Measurements from ENCODE around the gene SMIM7. TPM values are rescaled to one million over a fixed set of nuclear protein-coding genes. Genes with fewer than 3 reads are reported as not detected.

SMIM7 gene
- total RNA-seq, 3 donors from 2014 or later = 111 to 167 (median 142) TPM

DNA sequence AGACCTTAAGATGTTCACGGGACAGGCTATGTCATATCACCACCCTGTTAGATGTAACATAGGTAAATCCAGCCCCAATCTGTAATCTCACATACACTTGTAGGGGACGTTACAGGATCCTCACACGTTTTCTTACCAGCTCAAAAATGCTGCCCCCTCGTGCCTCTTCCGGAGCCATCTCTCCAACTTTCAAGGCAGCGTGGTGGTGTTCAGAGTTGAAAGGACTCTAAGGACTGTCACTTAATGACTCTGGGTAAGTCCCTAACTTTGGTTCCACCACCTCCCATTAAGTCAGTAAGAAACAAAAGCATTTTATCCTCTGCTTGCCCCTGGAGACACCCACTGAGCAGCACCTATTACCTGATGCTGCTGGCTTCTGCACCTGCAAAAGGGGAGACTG lies 36.4 kb downstream of the SMIM7 start:
- TF ChIP-seq, protein P1, sequence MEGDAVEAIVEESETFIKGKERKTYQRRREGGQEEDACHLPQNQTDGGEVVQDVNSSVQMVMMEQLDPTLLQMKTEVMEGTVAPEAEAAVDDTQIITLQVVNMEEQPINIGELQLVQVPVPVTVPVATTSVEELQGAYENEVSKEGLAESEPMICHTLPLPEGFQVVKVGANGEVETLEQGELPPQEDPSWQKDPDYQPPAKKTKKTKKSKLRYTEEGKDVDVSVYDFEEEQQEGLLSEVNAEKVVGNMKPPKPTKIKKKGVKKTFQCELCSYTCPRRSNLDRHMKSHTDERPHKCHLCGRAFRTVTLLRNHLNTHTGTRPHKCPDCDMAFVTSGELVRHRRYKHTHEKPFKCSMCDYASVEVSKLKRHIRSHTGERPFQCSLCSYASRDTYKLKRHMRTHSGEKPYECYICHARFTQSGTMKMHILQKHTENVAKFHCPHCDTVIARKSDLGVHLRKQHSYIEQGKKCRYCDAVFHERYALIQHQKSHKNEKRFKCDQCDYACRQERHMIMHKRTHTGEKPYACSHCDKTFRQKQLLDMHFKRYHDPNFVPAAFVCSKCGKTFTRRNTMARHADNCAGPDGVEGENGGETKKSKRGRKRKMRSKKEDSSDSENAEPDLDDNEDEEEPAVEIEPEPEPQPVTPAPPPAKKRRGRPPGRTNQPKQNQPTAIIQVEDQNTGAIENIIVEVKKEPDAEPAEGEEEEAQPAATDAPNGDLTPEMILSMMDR (IDR thresholded peaks at IDR 0.05) = no peak
- no peak for TF ChIP-seq POLR2AphosphoS5 (IDR thresholded peaks at IDR 0.05)
- Histone ChIP-seq H3K9me3 (no peaks in the 10 kb centered on the region), H3K4me1 (peaks cover 0 to 23% of the 10 kb centered on the region in 2 donors), H3K4me3 (no peak overlapping the region), H3K27me3 (no peaks in the 10 kb centered on the region), H3K36me3 (no peaks in the 10 kb centered on the region), H3K27ac (no peak overlapping the region)
- intact Hi-C loops (cut with DNase I; ENCODE audit: low total_unique reads) = no loop called here
- no peak for DNase-seq (ENCODE audit: low spot score in 2 of 2)

DNA sequence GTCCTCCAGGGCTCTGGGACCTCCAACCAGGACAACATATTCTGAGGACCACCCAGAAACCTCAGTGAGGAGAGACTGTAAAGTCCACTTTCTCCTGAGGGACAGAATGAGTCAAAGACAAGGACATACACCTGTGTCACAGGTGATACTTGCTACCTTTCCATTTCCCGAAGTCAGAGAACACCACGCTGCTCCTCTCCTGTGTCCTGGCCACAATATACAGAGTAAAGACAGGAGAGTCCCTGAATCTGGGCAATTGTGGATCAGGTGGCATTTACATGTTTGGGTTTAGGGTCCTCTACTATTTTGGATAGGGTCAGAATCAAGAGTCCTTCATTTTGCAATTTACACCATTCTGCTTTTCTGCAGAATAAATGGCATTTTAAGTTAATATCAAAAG lies 36.9 kb downstream of the SMIM7 start:
- H3K4me1 ChIP-seq = peaks cover 0 to 23% of the 10 kb centered on the region in 2 donors

DNA sequence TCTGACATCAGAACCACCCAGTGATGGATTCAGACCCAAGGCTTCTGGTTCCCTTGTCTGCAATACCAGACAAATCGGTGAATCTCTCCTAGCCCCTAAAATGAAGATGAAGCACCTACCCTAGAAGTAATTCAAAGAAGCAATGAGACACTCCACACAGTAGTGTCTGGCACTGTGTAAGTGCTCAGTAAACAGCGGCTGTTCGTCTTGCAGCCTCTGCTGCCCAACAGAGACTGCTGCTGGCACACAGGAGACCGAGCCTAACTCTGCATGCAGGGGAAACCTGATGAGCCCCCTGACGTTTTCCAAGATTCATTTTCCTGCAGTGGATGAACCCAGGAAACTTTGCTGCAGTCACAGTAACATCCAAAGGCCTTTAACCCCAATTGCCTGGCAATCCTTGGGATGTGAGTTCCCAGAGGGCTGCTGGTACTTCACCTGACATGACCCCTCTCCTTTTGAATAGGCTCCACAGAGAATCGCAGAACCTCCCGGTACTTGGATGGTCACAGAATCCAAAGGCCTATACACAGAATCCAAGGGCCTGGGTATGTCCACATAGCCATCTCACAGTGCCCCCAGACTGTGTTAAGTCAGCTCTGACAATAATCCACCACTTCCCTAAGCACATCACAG lies 38.7 kb downstream of the SMIM7 start:
- no peaks in the 10 kb centered on the region for H3K36me3 ChIP-seq
- no peak overlapping the region for H3K4me3 ChIP-seq
- intact Hi-C loops (cut with DNase I; ENCODE audit: low total_unique reads) = no loop called here
- TF ChIP-seq, protein P1 (IDR thresholded peaks at IDR 0.05) = no peak
- TF ChIP-seq POLR2AphosphoS5 (IDR thresholded peaks at IDR 0.05) = no peak
- TF ChIP-seq POLR2A (IDR thresholded peaks at IDR 0.05) = no peak
- H3K27ac ChIP-seq = no peak overlapping the region
- no peak for DNase-seq (ENCODE audit: low spot score in 2 of 2)
- H3K27me3 ChIP-seq = no peaks in the 10 kb centered on the region
- peaks cover 0 to 20% of the 10 kb centered on the region in 2 donors for H3K4me1 ChIP-seq
- no peaks in the 10 kb centered on the region for H3K9me3 ChIP-seq

More for the DNA sequence above, 36.9 kb downstream of the SMIM7 start:
- no peak overlapping the region for H3K4me3 ChIP-seq
- H3K9me3 ChIP-seq = no peaks in the 10 kb centered on the region
- TF ChIP-seq POLR2A (IDR thresholded peaks at IDR 0.05) (no peak), POLR2AphosphoS5 (IDR thresholded peaks at IDR 0.05) (no peak)
- TF ChIP-seq, protein P1 (IDR thresholded peaks at IDR 0.05) = no peak
- no peak overlapping the region for H3K27ac ChIP-seq
- no peak for DNase-seq (ENCODE audit: low spot score in 2 of 2)
- intact Hi-C loops (cut with DNase I; ENCODE audit: low total_unique reads) = no loop called here
- no peaks in the 10 kb centered on the region for H3K27me3 ChIP-seq
- H3K36me3 ChIP-seq = no peaks in the 10 kb centered on the region

DNA sequence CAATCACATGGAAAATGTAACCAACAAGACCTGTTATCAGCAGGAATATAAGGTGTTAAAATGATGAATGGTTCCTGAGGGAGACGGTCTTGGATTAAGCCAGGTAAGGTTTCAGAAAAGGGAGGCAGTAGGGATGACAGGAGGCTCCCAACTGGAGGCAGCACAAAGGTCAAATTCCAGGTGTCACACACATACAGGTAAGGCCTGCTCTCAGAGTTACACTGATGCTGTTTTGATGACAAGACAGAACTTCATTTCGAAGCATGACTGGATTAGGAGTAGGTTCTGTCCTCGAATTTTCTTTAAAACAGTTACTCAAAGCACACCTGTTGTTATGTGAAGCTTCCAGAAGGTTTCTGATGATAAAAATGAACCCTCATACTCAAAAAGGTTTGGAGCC lies 39.4 kb downstream of the SMIM7 start:
- Histone ChIP-seq H3K4me1 (peaks cover 0 to 15% of the 10 kb centered on the region in 2 donors), H3K9me3 (no peaks in the 10 kb centered on the region), H3K36me3 (no peaks in the 10 kb centered on the region), H3K4me3 (no peak overlapping the region), H3K27me3 (no peaks in the 10 kb centered on the region), H3K27ac (no peak overlapping the region)
- TF ChIP-seq POLR2A (IDR thresholded peaks at IDR 0.05) (no peak), POLR2AphosphoS5 (IDR thresholded peaks at IDR 0.05) (no peak)
- TF ChIP-seq, protein P1 (IDR thresholded peaks at IDR 0.05) = no peak
- intact Hi-C loops (cut with DNase I; ENCODE audit: low total_unique reads) = no loop called here
- no peak for DNase-seq (ENCODE audit: low spot score in 2 of 2)

DNA sequence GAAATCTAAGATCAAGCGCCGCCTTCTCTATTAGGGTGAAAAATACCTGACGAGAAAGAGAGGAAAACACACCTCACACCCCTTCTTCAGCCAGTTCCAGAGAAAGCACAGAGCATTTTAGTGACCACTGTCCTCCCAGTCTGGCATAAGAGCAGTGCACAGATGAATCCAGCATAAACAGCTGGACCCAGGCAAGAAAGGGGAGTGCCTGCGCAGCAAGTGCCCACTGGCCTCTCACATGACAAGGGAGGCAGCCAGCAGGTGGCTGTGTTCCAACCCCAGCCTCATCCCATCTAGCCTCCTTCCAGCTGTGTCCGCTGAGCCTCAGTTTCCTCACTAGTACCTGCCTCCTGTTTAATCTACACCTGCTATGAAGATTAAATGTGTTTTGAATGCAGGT lies 39.9 kb downstream of the SMIM7 start:
- Histone ChIP-seq H3K4me1 (peaks cover 0 to 12% of the 10 kb centered on the region in 2 donors), H3K4me3 (no peak overlapping the region), H3K27ac (no peak overlapping the region), H3K9me3 (no peaks in the 10 kb centered on the region), H3K27me3 (no peaks in the 10 kb centered on the region), H3K36me3 (no peaks in the 10 kb centered on the region)
- intact Hi-C loops (cut with DNase I; ENCODE audit: low total_unique reads) = no loop called here
- no peak for DNase-seq (ENCODE audit: low spot score in 2 of 2)
- TF ChIP-seq POLR2AphosphoS5 (IDR thresholded peaks at IDR 0.05) (no peak), POLR2A (IDR thresholded peaks at IDR 0.05) (no peak)
- TF ChIP-seq, protein P1 (IDR thresholded peaks at IDR 0.05) = no peak
